Stimulated activated CD8-positive, alpha-beta memory T cell treated with anti-CD3 and anti-CD28 coated beads, Interleukin-7, amount 100 ng/mL, for 24 hours (primary cell): ENCODE measurements around the gene MTR.

Experiments used
- DNase-seq: peaks from one replicate; pipeline ENCODE4 v3.0.0-alpha.2; 2020; ENCODE audit warnings: low read depth

Gene MTR

DNA sequence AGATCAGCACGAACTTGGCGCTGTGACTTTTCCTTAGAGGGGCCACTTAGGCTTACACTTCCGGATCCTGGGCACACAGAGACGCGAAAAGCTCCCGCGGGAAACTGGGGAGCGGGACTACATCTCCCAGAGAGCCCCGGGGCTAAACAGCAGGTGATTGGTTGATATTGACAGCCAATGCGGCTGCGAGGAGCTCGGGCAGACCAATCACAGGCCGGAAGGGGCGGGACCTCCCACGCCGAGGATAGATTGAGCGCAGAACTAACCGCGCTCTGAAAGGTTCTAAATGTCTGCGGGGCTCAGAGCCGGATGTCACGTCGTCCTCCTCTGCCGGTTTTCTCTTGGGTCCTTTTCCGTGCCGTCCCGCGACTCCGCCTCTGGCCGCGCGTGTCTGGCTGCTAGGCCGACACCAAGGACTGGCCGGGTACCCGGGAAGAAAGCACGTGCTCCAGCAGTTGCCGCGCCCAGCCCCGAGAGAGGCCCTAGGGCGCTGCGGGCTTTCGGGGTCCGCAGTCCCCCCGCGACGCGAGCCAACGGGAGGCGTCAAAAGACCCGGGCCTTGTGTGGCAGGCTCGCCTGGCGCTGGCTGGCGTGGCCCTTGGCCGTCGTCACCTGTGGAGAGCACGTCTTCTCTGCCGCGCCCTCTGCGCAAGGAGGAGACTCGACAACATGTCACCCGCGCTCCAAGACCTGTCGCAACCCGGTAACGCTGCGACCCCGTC, at the start of gene MTR:
TSS of gene MTR (plus strand) at position 258 of the 722 bp plus-strand sequence. CDS start at position 670, 412 bp downstream.
- DNase-seq: peak; percentile 93

- no peak for DNase-seq
Observed at GRCh38 chr1:236746785-236747184, 48.3 kb upstream of the MTR start.

DNA sequence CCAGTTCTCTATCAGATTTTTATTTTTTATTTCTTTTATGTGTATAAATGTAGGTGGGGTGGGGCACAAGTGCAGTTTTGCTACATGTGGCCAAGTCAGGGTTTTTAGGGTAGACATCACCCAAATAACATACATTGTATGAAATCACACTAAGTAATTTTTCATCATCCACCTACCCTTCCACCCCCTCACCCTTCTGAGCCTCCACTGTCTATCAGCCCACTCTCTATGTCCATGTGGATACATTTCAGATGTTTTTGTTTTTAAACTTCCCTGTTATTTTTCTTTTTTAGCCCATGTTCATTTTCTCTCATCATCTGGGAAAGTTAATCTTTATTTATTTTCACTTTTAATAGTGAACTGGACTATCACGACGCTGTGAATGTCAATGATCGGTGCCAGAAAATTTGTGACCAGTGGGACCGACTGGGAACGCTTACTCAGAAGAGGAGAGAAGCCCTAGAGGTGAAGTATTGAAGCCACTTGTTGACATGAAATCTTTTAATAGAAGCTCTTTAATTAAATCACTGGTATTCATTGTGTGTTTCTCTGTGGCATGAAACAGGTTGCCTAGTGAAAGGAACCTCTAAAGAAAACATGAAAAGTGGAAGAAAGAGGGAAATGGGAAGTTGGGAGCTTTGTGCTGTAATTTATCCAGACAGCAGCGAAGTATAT, 47.6 kb upstream of the MTR start:
- DNase-seq: no peak

GRCh38 chr1:236748268-236748870, 46.7 kb upstream of the MTR start:
- no peak for DNase-seq

- no peak for DNase-seq
Observed at GRCh38 chr1:236750928-236751327, 44.2 kb upstream of the MTR start.

GRCh38 chr1:236751385-236751784, 43.7 kb upstream of the MTR start:
- DNase-seq: no peak

- no peak for DNase-seq
Observed at GRCh38 chr1:236751935-236752334, 43.2 kb upstream of the MTR start.

DNA sequence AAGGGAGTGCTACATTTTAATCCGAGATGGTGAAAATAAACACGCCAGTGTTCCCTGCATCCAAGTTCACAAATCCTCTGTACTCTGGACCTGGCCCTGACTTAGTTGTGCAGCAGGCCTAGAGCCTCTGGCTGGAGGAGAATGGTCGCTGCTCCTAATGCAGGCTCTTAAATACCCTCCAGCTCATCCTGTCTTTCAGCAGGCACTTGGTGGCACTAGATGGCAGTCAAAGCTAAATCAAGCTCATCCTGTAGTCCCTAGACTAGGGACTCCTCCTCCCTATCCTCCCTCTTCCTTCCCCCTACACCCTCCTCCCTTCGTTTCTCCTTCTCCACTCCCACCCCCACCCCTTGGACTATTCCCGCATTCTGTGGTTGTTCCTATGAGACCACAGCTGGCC, 41.6 kb upstream of the MTR start:
- no peak for DNase-seq

DNA sequence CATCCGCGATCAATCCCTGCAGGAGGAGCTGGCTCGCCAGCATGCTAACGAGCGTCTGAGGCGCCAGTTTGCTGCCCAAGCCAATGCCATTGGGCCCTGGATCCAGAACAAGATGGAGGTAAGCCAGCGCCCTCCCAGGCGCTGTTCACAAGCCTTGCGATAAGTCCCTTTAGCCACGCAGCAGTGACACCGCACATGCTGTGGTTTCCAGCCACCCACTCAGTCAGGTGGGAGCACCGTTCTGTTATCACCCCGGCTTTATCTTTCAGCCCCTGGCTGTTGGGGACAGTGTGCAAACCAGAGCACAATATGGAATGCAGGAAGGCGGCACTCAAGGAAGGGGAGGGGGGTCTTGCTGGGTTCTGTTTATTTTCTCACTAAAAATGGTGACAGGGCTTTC, 41.1 kb upstream of the MTR start:
- no peak for DNase-seq

- DNase-seq: no peak
Observed at GRCh38 chr1:236754525-236755210, 40.4 kb upstream of the MTR start.

DNA sequence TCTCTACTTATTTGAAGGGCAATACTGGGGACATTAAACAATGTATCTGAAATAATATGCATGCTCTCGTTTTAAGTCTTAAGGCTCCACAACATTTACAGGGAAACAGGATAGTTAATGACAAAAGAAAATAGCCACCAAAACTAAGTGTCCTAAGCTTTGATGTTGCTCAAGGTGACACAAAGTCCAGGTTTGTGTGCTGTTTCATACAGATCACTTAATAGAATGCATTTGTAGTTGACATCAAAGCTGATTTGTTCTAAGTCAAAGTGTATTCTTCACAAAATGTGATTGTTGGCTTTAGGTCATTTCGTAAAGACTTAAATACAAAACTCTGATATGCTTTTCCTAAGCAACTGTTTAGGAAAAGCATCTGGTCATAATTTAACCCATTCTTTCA, 37.5 kb upstream of the MTR start:
- no peak for DNase-seq

DNA sequence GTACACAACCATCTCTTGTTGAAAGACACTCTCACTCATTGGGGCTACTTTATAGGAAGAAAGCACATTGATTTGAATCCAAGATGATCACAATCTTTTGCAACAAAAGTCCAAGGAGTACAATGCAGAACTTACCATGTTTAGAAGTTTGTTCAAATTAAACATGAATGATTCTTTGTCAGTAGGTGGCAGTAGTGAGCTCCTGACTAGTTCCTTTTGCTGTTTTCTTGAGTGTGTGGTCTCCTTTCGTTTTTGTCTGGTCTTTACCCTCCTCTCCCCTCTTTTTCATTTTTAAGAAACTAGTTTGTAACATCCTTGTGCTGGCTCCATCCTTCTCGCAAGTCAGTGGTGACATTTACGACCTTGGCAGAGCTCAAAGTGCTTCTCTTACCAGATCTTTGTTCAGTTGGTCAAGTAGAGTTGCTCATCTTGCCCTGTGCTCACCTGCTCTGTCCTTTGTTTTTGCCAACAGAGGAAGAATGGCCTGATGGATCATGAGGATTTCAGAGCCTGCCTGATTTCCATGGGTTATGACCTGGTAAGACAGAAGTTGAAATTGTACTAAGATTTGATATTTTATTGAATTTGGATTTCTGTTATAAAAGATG, 35.7 kb upstream of the MTR start:
- no peak for DNase-seq

DNA sequence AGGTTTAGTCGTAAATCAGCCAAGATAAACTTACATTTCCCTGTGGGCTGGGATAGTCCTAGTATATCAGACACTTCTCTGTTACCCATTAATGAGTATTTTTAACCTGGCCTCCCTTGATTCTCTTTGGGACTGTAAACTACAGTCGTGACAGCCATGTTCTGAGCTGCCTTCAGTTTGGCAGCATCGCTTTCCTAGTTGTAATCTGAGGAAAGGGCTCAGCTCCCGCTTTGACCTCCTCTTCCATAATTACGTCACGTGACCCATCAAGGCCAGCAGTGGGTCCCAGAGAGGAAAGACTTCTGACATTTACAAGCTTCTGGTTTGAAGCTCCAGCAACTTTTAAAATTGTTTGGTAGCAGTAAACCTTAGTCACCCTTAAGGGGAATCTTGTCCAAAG, 34.6 kb upstream of the MTR start:
- DNase-seq: no peak

DNA sequence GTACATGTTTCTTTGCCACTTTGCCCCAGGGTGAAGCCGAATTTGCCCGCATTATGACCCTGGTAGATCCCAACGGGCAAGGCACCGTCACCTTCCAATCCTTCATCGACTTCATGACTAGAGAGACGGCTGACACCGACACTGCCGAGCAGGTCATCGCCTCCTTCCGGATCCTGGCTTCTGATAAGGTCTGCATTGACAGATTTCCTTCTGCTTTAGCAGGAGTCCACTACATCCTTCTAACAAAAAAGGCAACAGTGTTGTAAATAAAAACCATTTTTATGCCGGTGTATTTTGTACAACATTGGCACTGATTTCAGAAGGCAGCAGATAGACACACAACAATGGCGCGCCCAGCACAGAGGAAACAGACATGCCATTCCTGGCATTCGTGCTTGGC, 34.1 kb upstream of the MTR start:
- no peak for DNase-seq

GRCh38 chr1:236761397-236762132, 33.5 kb upstream of the MTR start:
- DNase-seq: no peak

DNA sequence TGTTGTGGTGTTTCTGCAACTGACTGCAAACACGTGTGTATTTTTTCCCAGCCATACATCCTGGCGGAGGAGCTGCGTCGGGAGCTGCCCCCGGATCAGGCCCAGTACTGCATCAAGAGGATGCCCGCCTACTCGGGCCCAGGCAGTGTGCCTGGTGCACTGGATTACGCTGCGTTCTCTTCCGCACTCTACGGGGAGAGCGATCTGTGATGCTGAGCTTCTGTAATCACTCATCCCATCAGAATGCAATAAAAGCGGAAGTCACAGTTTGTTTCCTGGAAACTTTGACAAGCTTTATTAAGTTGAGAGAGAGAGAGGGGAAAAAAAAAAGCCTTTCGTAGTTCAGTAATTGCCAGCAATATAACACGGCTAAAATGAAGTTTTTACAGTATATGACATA, 32.7 kb upstream of the MTR start:
- DNase-seq: no peak

DNA sequence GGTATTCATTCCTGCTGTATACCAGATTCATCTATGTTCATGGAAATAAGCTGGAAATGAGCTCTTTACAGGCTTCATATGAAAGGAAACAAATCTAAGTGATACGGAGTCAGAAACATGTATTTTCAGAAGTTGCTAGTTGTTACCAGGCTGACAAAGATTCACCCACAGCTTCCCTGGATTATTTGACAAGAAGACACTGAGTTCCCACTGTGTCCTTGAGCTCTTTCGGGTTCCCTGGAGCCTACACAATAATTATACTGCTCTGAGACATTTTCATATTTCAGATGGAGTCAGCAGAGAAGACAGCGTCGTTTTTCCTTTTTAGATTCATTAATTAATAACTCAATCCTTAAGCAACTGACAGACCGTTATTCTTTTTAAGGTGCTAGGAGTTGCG, 29.3 kb upstream of the MTR start:
- DNase-seq: no peak

DNA sequence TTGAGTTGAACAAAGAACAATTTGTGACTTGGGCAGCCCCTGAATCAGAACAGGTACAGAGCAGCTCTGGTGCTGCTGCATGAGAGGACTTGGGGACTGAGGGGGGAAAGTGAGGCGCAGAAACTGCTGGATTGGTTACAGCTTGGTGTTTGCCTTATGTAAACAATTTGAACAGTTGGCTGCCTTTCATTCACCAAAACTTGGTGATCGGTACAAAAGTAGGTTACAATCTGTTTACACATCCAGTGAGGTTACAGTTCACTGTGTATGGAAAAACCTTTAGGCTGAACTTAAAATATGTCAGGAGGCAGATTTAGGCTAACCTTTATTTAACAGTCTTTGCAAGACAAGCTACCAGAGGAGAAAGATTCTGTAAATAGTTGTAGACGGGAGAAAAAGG, 28.6 kb upstream of the MTR start:
- no peak for DNase-seq

GRCh38 chr1:236767276-236767675, 27.8 kb upstream of the MTR start:
- DNase-seq: no peak

DNA sequence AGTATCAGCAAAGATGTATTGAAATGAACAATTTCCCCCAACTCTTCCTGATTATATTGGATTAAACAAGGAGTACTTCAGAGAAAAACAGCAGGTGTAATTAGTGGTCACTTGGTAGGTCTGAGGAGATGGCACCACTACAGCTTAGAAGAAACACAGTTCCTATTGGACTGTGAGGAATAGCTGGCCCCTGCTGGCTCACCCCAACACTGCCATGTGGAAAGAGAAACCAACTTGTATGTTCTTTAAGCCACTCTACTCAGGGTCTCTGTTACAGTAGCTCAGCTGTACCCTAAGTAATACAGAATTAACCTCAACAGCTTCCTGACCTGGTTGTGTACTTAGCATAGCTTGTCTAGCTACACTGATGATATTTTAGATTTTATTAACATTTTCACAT, 26.5 kb upstream of the MTR start:
- no peak for DNase-seq

DNA sequence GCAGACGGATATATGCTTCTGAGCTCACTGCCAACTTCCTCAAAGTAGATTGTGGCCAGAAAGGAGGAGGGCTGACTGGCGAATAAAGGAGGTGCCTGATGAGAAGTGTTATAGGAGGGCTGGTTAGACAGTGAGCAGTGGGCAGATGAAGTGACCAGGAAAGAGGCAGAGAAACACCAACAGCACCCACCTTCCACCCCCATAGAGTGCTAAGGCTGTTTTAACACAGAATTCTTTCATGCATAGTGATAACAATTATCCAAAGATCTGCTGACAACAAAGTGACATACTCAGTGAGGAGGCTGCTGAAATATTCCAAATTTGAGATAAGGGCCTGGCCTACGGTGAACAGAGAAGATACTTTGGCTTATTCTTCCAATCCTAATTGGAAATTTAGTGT, 21.2 kb upstream of the MTR start:
- no peak for DNase-seq

GRCh38 chr1:236774926-236775325, 20.2 kb upstream of the MTR start:
- no peak for DNase-seq
